GM12878 (cell line): ENCODE data around the gene SLC9A3. TPM values are rescaled to one million over a fixed set of nuclear protein-coding genes. Genes with fewer than 3 reads are reported as not detected.
A peak's percentile ranks its signal among the peaks of the same experiment; 100 is the strongest.

Experiments used
- ATAC-seq: fragments of 200-7000 bp; cut with Tn5 transposase; 3 replicates; pipeline ENCODE4 v1.9.1; 2020; ENCODE audit warnings: mild to moderate bottlenecking, moderate library complexity
- BruUV-seq: library from RNA; stranded (reverse); fragments of 400-500 nt; replicated peaks from 2 replicates; lab custom pipeline; 2021; lab: Mats Ljungman, UMichigan
- CTCF ChIA-PET: fragments of 300-600 bp; sonication (Branson Sonifier 250); formaldehyde crosslinking; extraction: SDS; loops from one replicate; lab custom pipeline; 2021; ENCODE audit warnings: inconsistent platforms; lab: Yijun Ruan, JAX
- POLR2A ChIA-PET: fragments of 350-600 bp; formaldehyde crosslinking; extraction: SDS; loops from one replicate; lab custom pipeline; 2021; ENCODE audit warnings: inconsistent platforms; lab: Charles Lee
- RAD21 ChIA-PET: fragments of 300-600 bp; sonication (Branson Sonifier 250); formaldehyde crosslinking; loops from one replicate; lab custom pipeline; 2023; ENCODE audit warnings: antibody characterized with exemption; ENCODE audit not compliant: unreplicated experiment; lab: Charles Lee
- SMC1A ChIA-PET: fragments of 300-600 bp; sonication (Branson Sonifier 250); formaldehyde crosslinking; loops from one replicate; lab custom pipeline; 2023; ENCODE audit not compliant: unreplicated experiment, uncharacterized antibody; lab: Charles Lee
- DNase-seq: peaks from one replicate; pipeline ENCODE4 v3.0.0-alpha.2; 2011; ENCODE audit warnings: low read depth, low spot score
- FAIRE-seq: peaks from 3 replicates; lab custom pipeline; 2011; peaks lifted over from hg19 to GRCh38; lab: Jason Lieb, UNC
- H2AFZ ChIP-seq: 2 replicates; pipeline ENCODE4 v1.6.0; 2011; ENCODE audit warnings: low read depth, low read length, control low read depth; ENCODE audit not compliant: control insufficient read depth
- H3K27ac ChIP-seq: 2 replicates; pipeline ENCODE4 v1.5.1; 2011; ENCODE audit warnings: control low read depth; ENCODE audit not compliant: control insufficient read depth, insufficient read depth
- H3K27me3 ChIP-seq, 2 experiments: replicated peaks in 1 of 2; 2 replicates each; pipeline versions ENCODE4 v1.6.0 to v1.6.1; 2011; ENCODE audit warnings: low read length in 1 of 2; ENCODE audit not compliant: control insufficient read depth in 2 of 2, insufficient read depth in 2 of 2
- H3K36me3 ChIP-seq, 2 experiments: 2 replicates each; pipeline ENCODE4 v1.5.1; 2011; ENCODE audit warnings: low read length in 1 of 2; ENCODE audit not compliant: control insufficient read depth in 2 of 2, insufficient read depth in 2 of 2
- H3K4me1 ChIP-seq: 2 replicates; pipeline ENCODE4 v1.6.1; 2011; ENCODE audit warnings: mild to moderate bottlenecking, low read length, moderate library complexity, mixed read lengths; ENCODE audit not compliant: control insufficient read depth, insufficient read depth
- H3K4me2 ChIP-seq: 2 replicates; pipeline ENCODE4 v1.6.0; 2011; ENCODE audit warnings: control low read depth; ENCODE audit not compliant: control insufficient read depth, insufficient read depth
- H3K4me3 ChIP-seq: fragments of 200-600 bp; sonication (generic); 2 replicates; pipeline ENCODE4 v1.5.1; 2016
- H3K79me2 ChIP-seq: 2 replicates; pipeline ENCODE4 v1.6.0; 2011; ENCODE audit warnings: low read length; ENCODE audit not compliant: control insufficient read depth, insufficient read depth
- H3K9ac ChIP-seq: 2 replicates; pipeline ENCODE4 v1.8.0; 2011; ENCODE audit warnings: low read length, control low read depth, mixed read lengths; ENCODE audit not compliant: control insufficient read depth, insufficient read depth
- H3K9me3 ChIP-seq: replicated peaks from 3 replicates; pipeline ENCODE4 v1.5.1; 2011; ENCODE audit warnings: mild to moderate bottlenecking, low read length; ENCODE audit not compliant: control insufficient read depth, insufficient read depth
- H4K20me1 ChIP-seq: 2 replicates; pipeline ENCODE4 v1.6.0; 2011; ENCODE audit not compliant: control insufficient read depth, insufficient read depth
- BCL3 ChIP-seq: IDR thresholded peaks from 2 replicates; pipeline ENCODE4 v1.6.1; 2011; ENCODE audit warnings: borderline replicate concordance, low read depth, mild to moderate bottlenecking, moderate library complexity, low read length; ENCODE audit not compliant: insufficient read depth, poor library complexity, severe bottlenecking
- ESRRA ChIP-seq: IDR thresholded peaks from 2 replicates; pipeline ENCODE4 v1.6.1; 2012; ENCODE audit warnings: mild to moderate bottlenecking, low read length, improper control_type of control experiment
- FOXK2 ChIP-seq: fragments of 450-650 bp; IDR thresholded peaks from 2 replicates; pipeline ENCODE4 v1.6.1; 2017; ENCODE audit warnings: mild to moderate bottlenecking, moderate library complexity
- POLR2A ChIP-seq: IDR thresholded peaks from 2 replicates; pipeline ENCODE4 v1.6.1; 2011; ENCODE audit warnings: low read depth, mild to moderate bottlenecking, low read length
- POLR2AphosphoS2 ChIP-seq: IDR thresholded peaks from 2 replicates; pipeline ENCODE4 v1.6.1; 2011; ENCODE audit warnings: low read depth, mild to moderate bottlenecking, low read length, improper control_type of control experiment, moderate library complexity
- POLR2AphosphoS5 ChIP-seq: IDR thresholded peaks from 2 replicates; pipeline ENCODE4 v1.6.1; 2011; ENCODE audit warnings: mild to moderate bottlenecking, low read length, inconsistent platforms
- SUZ12 ChIP-seq: fragments of 200-600 bp; sonication (generic); IDR thresholded peaks from one replicate; pipeline ENCODE4 v1.6.1; 2018; ENCODE audit warnings: antibody characterized with exemption, mild to moderate bottlenecking; ENCODE audit not compliant: unreplicated experiment
- WGBS: methylation state at CpG from one replicate; pipeline ENCODE4 v1.1.6; 2016; ENCODE audit warnings: low lambda C conversion rate; ENCODE audit not compliant: insufficient replicate concordance, insufficient coverage; ENCODE audit errors: missing lambda C conversion rate; 5-methylcytosine and 5-hydroxymethylcytosine counted together
- in situ Hi-C: fragments of 300-500 bp; cut with MboI; formaldehyde crosslinking; loops from 9 replicates; pipeline ENCODE4 v1.14.3; 2018; ENCODE audit warnings: mixed read lengths
- intact Hi-C: fragments of 100-400 bp; cut with micrococcal nuclease; formaldehyde crosslinking; loops from one replicate; pipeline ENCODE4 v1.14.2; 2022; ENCODE audit not compliant: unreplicated experiment
- polyA plus RNA-seq, 11 experiments: library from polyadenylated mRNA; depleted of rRNA in 4 of 11; unstranded in 6 of 11; stranded (reverse) in 5 of 11; fragments of >200 nt; fragmentation: Nextera tagmentation in 4 of 11; fragmentation: Illumina TruSeq in 1 of 11; extraction: Ambion mirVana in 4 of 11; extraction: Trizol in 1 of 11; gene quantifications; 1 replicate in 1 of 11; 2 replicates in 10 of 11; pipeline versions ENCODE4 v1.2.1 to v1.2.3, GENCODE V29; 2011 to 2016; ENCODE audit warnings: inconsistent platforms in 2 of 11, missing spikeins in 2 of 11, low read depth in 1 of 11
- total RNA-seq, 4 experiments: library from RNA; depleted of rRNA in 3 of 4; stranded (reverse); fragments of >200 nt in 3 of 4; fragmentation: Illumina TruSeq in 1 of 4; extraction: Trizol in 1 of 4; gene quantifications; 2 replicates each; pipeline versions ENCODE4 v1.2.1 to v1.2.3, GENCODE V29; 2013 to 2021

SLC9A3 gene
- total and polyA plus RNA-seq, 10 of the 15 experiments (the other 5 are each of a cell fraction or from before 2014, with no cell fraction given): 0.04 to 5.2 (median 2.3) TPM; not detected in 1

GRCh38 chr5:471750-472058 lies 52.5 kb downstream of the SLC9A3 start:
- in situ Hi-C loops: no loop called here
- Histone ChIP-seq H3K4me1 (peaks cover 4% of the 10 kb centered on the region), H3K9ac (peak overlapping the region; percentile 93), H3K9me3 (no peaks in the 10 kb centered on the region), H3K27ac (peak overlapping the region; percentile 72; the same call in 1 of the 2 replicates), H3K79me2 (peaks cover 21% of the 10 kb centered on the region), H3K4me2 (peak overlapping the region; percentile 80), H3K27me3 (no peaks in the 10 kb centered on the region), H4K20me1 (no peaks in the 10 kb centered on the region), H2AFZ (no peak overlapping the region), H3K36me3 (peaks cover 0 to under 1% of the 10 kb centered on the region in 2 experiments; a peak in 3 of 4 replicates), H3K4me3 (peak overlapping the region; percentile 97)
- no TSS peak for BruUV-seq
- WGBS: 72% methylated on average over 6 of the region's 6 CpGs
- 0 out of 2 replicates have a peak, but pooled peaks have one; percentile 3 for TF ChIP-seq POLR2AphosphoS2
- TF ChIP-seq ESRRA: no peak
- TF ChIP-seq FOXK2: no peak
- CTCF ChIA-PET: interaction anchor here (1.2 to 5.4 kb wide), 3 partner anchors 19 to 155 kb away, joined by 3 to 46 read pairs (median 12); no protein-coding TSS in a partner anchor
- DNase-seq (no peak), ATAC-seq (no peak), FAIRE-seq (no peak)
- POLR2A ChIA-PET: interaction anchor here (0.7 to 2.9 kb wide), 4 partner anchors 11 to 47 kb away, joined by 3 to 17 read pairs (median 7); no protein-coding TSS in a partner anchor
- RAD21 ChIA-PET: interaction anchor here (0.8 to 2.7 kb wide), 4 partner anchors 13 to 155 kb away, joined by 3 to 18 read pairs (median 7); no protein-coding TSS in a partner anchor
- intact Hi-C loops: loop anchor here (10.0 kb wide), 1 partner anchor 143 kb away; the partner anchor contains the start of gene CEP72
- SMC1A ChIA-PET: interaction anchor here (0.7 to 1.7 kb wide), 6 partner anchors 10 to 155 kb away, joined by 3 to 9 read pairs (median 3); no protein-coding TSS in a partner anchor

GRCh38 chr5:470961-471749 lies 53.1 kb downstream of the SLC9A3 start:
- WGBS: 88% methylated on average over 31 of the region's 31 CpGs
- TF ChIP-seq BCL3 (peak; percentile 56), SUZ12 (no peak), POLR2AphosphoS5 (peak; percentile 31), POLR2A (peak; percentile 56)
- no peaks in the 10 kb centered on the region for H3K27me3 ChIP-seq
- intact Hi-C loops (loop anchor here (10.0 kb wide), 1 partner anchor 144 kb away; the partner anchor contains the start of gene CEP72), in situ Hi-C loops (no loop called here)
- peak overlapping the region; percentile 93 for H3K9ac ChIP-seq
- H2AFZ ChIP-seq: no peak overlapping the region
- FAIRE-seq: peak; percentile 65
- POLR2A ChIA-PET: interaction anchor here (1.8 to 2.9 kb wide), 3 partner anchors 11 to 46 kb away, joined by 4 to 17 read pairs (median 10); no protein-coding TSS in a partner anchor
- peaks cover 4% of the 10 kb centered on the region for H3K4me1 ChIP-seq
- peaks cover 0 to 2% of the 10 kb centered on the region in 2 experiments; a peak in 3 of 4 replicates for H3K36me3 ChIP-seq
- RAD21 ChIA-PET: interaction anchor here (1.1 to 2.7 kb wide), 3 partner anchors 18 to 26 kb away, joined by 3 to 18 read pairs (median 4); no protein-coding TSS in a partner anchor
- H3K9me3 ChIP-seq: no peaks in the 10 kb centered on the region
- H4K20me1 ChIP-seq: no peaks in the 10 kb centered on the region
- peaks cover 21% of the 10 kb centered on the region for H3K79me2 ChIP-seq
- H3K4me3 ChIP-seq: peak overlapping the region; percentile 97
- peak overlapping the region; percentile 80 for H3K4me2 ChIP-seq
- no TSS peak for BruUV-seq
- no peak for DNase-seq
- no peak for ATAC-seq
- CTCF ChIA-PET: interaction anchor here (1.2 to 5.4 kb wide), 3 partner anchors 19 to 154 kb away, joined by 3 to 46 read pairs (median 12); no protein-coding TSS in a partner anchor
- SMC1A ChIA-PET: interaction anchor here (0.7 to 1.7 kb wide), 4 partner anchors 25 to 154 kb away, joined by 3 to 9 read pairs (median 4); no protein-coding TSS in a partner anchor
- no peak overlapping the region; the same call in 1 of the 2 replicates for H3K27ac ChIP-seq
